GM06990 (cell line): ENCODE measurements around the gene UNC13A.

ENCODE experiments used
- DNase-seq: peaks from one replicate; pipeline ENCODE4 v3.0.0-alpha.2; 2011; ENCODE audit not compliant: insufficient read length; ENCODE audit errors: extremely low read depth
- H3K27me3 ChIP-seq: replicated peaks from 2 replicates; pipeline ENCODE4 v1.6.0; 2011; ENCODE audit warnings: low read length; ENCODE audit not compliant: control insufficient read depth, insufficient read depth
- H3K36me3 ChIP-seq: 2 replicates; pipeline ENCODE4 v1.5.1; 2011; ENCODE audit warnings: low read length; ENCODE audit not compliant: control insufficient read depth, insufficient read depth
- H3K4me3 ChIP-seq: replicated peaks from 2 replicates; pipeline ENCODE4 v1.5.1; 2011; ENCODE audit warnings: low read depth, mild to moderate bottlenecking, control low read depth, low read length
- TF ChIP-seq, protein P1 (sequence below): IDR thresholded peaks from 2 replicates; pipeline ENCODE4 v1.5.1; 2011; ENCODE audit warnings: low read length, control low read depth, mild to moderate bottlenecking, inconsistent platforms; ENCODE audit not compliant: insufficient read depth, poor library complexity, severe bottlenecking

The UNC13A gene

DNA sequence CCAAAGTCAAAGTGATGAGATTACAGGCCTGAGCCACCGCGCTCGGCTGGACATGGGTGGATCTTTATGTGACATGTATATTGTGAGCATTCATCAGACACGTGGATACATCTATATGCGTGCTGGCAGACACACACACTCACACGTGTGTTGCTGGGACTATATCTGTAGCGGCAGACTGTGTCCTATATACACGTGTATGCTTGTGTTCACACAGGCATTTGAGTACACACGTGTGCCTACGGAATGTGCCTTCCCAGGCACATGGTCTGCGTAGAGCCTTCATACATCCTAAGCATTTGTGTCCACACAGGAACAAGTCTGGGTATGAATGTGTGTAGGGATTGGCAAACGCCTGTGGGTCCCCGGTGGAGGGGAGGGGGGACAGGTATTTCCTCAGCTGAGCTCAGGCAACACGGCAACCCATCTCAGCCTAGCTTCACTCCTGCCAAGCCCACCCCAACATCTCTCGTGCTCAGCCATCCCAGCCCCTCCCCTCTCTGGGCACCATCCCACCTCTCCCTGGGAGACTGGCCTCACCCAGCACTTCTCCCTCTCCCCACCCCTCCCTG is 2.6 kb downstream of the UNC13A start:
- no peak for DNase-seq
- Histone ChIP-seq H3K36me3 (no peaks in the 10 kb centered on the region), H3K4me3 (no peak overlapping the region), H3K27me3 (no peaks in the 10 kb centered on the region; the same call in none of the 2 replicates)
- TF ChIP-seq, protein P1, sequence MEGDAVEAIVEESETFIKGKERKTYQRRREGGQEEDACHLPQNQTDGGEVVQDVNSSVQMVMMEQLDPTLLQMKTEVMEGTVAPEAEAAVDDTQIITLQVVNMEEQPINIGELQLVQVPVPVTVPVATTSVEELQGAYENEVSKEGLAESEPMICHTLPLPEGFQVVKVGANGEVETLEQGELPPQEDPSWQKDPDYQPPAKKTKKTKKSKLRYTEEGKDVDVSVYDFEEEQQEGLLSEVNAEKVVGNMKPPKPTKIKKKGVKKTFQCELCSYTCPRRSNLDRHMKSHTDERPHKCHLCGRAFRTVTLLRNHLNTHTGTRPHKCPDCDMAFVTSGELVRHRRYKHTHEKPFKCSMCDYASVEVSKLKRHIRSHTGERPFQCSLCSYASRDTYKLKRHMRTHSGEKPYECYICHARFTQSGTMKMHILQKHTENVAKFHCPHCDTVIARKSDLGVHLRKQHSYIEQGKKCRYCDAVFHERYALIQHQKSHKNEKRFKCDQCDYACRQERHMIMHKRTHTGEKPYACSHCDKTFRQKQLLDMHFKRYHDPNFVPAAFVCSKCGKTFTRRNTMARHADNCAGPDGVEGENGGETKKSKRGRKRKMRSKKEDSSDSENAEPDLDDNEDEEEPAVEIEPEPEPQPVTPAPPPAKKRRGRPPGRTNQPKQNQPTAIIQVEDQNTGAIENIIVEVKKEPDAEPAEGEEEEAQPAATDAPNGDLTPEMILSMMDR = no peak

GRCh38 chr19:17684256-17684655 is 3.9 kb downstream of the UNC13A start:
- H3K27me3 ChIP-seq = no peaks in the 10 kb centered on the region; the same call in none of the 2 replicates
- DNase-seq = no peak
- H3K4me3 ChIP-seq = no peak overlapping the region
- TF ChIP-seq, protein P1 = no peak
- no peaks in the 10 kb centered on the region for H3K36me3 ChIP-seq

DNA sequence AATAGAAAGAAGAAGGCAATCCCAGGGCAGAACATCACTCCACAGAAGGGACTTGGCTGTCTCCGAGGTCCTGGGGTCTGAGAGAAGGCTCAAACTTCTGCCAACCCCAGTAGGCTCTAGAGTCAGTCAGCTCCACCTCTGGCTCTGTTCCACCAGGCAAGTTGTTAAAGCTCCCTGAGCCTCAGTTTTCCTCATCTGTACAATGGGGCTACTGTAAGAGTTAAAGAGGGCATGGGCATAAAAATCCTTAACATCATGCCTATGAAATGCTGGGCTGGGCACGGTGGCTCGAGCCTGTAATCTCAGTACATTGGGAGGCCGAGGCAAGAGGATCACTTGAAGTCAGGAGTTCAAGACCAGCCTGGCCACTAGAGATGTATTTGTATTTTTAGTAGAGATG is 5.1 kb downstream of the UNC13A start:
- Histone ChIP-seq H3K27me3 (no peaks in the 10 kb centered on the region; the same call in none of the 2 replicates), H3K36me3 (no peaks in the 10 kb centered on the region), H3K4me3 (no peak overlapping the region)
- no peak for DNase-seq
- TF ChIP-seq, protein P1 = no peak

- no peak for DNase-seq
- Histone ChIP-seq H3K36me3 (no peaks in the 10 kb centered on the region), H3K27me3 (no peaks in the 10 kb centered on the region; the same call in none of the 2 replicates), H3K4me3 (no peak overlapping the region)
- TF ChIP-seq, protein P1 = no peak
These were observed 5.9 kb downstream of the UNC13A start for GRCh38 chr19:17682273-17682672.

- no peak overlapping the region for H3K4me3 ChIP-seq
- TF ChIP-seq, protein P1 = no peak
- H3K36me3 ChIP-seq = no peaks in the 10 kb centered on the region
- peak; percentile 30 for DNase-seq
- H3K27me3 ChIP-seq = no peaks in the 10 kb centered on the region; the same call in none of the 2 replicates
These were observed 6.5 kb downstream of the UNC13A start for GRCh38 chr19:17681505-17682125.
